Measurements from ENCODE around the gene KCNIP1. TPM values are rescaled to one million over a fixed set of nuclear protein-coding genes. Genes with fewer than 3 reads are reported as not detected.

KCNIP1 gene
- total and polyA plus RNA-seq, 2 of the 8 experiments (the other 6 are each of a cell fraction or from before 2014, with no cell fraction given): 0.52 to 0.83 TPM

DNA sequence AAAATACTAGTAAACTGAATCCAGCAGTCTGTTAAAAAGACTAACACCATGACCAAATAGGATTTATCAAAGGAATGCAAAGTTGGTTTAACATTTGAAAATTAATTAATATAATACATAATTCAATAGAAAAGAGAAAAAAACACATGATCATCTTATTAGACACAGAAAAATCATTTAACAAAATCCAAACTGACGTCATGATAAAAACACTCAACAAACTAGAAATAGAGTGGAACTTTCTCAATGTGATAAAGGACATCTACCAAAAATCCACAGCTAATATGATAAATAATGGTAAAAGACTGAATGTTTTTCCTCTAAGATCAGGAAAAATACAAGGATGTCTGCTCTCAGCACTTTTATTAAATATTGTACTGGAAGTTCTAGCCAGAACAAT is 40.4 kb upstream of the KCNIP1 start (continued):
- TF ChIP-seq, protein P1, sequence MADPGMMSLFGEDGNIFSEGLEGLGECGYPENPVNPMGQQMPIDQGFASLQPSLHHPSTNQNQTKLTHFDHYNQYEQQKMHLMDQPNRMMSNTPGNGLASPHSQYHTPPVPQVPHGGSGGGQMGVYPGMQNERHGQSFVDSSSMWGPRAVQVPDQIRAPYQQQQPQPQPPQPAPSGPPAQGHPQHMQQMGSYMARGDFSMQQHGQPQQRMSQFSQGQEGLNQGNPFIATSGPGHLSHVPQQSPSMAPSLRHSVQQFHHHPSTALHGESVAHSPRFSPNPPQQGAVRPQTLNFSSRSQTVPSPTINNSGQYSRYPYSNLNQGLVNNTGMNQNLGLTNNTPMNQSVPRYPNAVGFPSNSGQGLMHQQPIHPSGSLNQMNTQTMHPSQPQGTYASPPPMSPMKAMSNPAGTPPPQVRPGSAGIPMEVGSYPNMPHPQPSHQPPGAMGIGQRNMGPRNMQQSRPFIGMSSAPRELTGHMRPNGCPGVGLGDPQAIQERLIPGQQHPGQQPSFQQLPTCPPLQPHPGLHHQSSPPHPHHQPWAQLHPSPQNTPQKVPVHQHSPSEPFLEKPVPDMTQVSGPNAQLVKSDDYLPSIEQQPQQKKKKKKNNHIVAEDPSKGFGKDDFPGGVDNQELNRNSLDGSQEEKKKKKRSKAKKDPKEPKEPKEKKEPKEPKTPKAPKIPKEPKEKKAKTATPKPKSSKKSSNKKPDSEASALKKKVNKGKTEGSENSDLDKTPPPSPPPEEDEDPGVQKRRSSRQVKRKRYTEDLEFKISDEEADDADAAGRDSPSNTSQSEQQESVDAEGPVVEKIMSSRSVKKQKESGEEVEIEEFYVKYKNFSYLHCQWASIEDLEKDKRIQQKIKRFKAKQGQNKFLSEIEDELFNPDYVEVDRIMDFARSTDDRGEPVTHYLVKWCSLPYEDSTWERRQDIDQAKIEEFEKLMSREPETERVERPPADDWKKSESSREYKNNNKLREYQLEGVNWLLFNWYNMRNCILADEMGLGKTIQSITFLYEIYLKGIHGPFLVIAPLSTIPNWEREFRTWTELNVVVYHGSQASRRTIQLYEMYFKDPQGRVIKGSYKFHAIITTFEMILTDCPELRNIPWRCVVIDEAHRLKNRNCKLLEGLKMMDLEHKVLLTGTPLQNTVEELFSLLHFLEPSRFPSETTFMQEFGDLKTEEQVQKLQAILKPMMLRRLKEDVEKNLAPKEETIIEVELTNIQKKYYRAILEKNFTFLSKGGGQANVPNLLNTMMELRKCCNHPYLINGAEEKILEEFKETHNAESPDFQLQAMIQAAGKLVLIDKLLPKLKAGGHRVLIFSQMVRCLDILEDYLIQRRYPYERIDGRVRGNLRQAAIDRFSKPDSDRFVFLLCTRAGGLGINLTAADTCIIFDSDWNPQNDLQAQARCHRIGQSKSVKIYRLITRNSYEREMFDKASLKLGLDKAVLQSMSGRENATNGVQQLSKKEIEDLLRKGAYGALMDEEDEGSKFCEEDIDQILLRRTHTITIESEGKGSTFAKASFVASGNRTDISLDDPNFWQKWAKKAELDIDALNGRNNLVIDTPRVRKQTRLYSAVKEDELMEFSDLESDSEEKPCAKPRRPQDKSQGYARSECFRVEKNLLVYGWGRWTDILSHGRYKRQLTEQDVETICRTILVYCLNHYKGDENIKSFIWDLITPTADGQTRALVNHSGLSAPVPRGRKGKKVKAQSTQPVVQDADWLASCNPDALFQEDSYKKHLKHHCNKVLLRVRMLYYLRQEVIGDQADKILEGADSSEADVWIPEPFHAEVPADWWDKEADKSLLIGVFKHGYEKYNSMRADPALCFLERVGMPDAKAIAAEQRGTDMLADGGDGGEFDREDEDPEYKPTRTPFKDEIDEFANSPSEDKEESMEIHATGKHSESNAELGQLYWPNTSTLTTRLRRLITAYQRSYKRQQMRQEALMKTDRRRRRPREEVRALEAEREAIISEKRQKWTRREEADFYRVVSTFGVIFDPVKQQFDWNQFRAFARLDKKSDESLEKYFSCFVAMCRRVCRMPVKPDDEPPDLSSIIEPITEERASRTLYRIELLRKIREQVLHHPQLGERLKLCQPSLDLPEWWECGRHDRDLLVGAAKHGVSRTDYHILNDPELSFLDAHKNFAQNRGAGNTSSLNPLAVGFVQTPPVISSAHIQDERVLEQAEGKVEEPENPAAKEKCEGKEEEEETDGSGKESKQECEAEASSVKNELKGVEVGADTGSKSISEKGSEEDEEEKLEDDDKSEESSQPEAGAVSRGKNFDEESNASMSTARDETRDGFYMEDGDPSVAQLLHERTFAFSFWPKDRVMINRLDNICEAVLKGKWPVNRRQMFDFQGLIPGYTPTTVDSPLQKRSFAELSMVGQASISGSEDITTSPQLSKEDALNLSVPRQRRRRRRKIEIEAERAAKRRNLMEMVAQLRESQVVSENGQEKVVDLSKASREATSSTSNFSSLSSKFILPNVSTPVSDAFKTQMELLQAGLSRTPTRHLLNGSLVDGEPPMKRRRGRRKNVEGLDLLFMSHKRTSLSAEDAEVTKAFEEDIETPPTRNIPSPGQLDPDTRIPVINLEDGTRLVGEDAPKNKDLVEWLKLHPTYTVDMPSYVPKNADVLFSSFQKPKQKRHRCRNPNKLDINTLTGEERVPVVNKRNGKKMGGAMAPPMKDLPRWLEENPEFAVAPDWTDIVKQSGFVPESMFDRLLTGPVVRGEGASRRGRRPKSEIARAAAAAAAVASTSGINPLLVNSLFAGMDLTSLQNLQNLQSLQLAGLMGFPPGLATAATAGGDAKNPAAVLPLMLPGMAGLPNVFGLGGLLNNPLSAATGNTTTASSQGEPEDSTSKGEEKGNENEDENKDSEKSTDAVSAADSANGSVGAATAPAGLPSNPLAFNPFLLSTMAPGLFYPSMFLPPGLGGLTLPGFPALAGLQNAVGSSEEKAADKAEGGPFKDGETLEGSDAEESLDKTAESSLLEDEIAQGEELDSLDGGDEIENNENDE (IDR thresholded peaks at IDR 0.05; ENCODE audit: insufficient replicate concordance, low read length): no peak
- TF ChIP-seq BCL11A (IDR thresholded peaks at IDR 0.05; ENCODE audit: low read depth in 2 of 2, low read length in 2 of 2) (no peak), NANOG (IDR thresholded peaks at IDR 0.05; ENCODE audit: insufficient read depth, low read depth, low read length, poor library complexity, severe bottlenecking) (no peak), RXRA (IDR thresholded peaks at IDR 0.05; ENCODE audit: insufficient read depth, low read depth, low read length) (no peak)

Measured in H1 (cell line).